Vagina (tissue), 2 donors: ENCODE data around the gene ZBTB7A.

Experiments used
- CTCF ChIP-seq, 3 experiments: fragments of 450-650 bp in 2 of 3; fragments of 200-600 bp in 1 of 3; sonication (generic) in 1 of 3; IDR thresholded peaks; one replicate each; pipeline ENCODE4 v1.5.1; 2017 to 2019; ENCODE audit warnings: antibody characterized with exemption in 3 of 3, mild to moderate bottlenecking in 2 of 3, moderate library complexity in 2 of 3
- POLR2A ChIP-seq, 2 donors: fragments of 450-650 bp; IDR thresholded peaks; one replicate each; pipeline ENCODE4 v1.6.1; 2017; ENCODE audit warnings: antibody characterized with exemption in 2 of 2, mild to moderate bottlenecking in 2 of 2, moderate library complexity in 2 of 2

GRCh38 chr19:4096049-4096892 lies 29.6 kb upstream of the ZBTB7A start:
- TF ChIP-seq CTCF (IDR thresholded peaks at IDR 0.05) (no peak), POLR2A (IDR thresholded peaks at IDR 0.05) (no peak)
